Neutrophil (primary cell): ENCODE results near the gene PLEKHF1.

Experiments used
- H3K27ac ChIP-seq: fragments of 200-600 bp; sonication (generic); 2 replicates; pipeline ENCODE4 v1.5.1; 2016; ENCODE audit warnings: mild to moderate bottlenecking, moderate library complexity
- H3K27me3 ChIP-seq: fragments of 200-600 bp; sonication (generic); 2 replicates; pipeline ENCODE4 v1.6.0; 2016; ENCODE audit warnings: mild to moderate bottlenecking
- H3K36me3 ChIP-seq: fragments of 200-600 bp; sonication (generic); 2 replicates; pipeline ENCODE4 v1.5.1; 2017
- H3K4me1 ChIP-seq, 2 experiments: fragments of 200-600 bp in 1 of 2; sonication (generic) in 1 of 2; 1 replicate in 1 of 2; 2 replicates in 1 of 2; pipeline versions ENCODE4 v1.5.1 to v1.6.1; 2013 to 2016; ENCODE audit warnings: low read depth in 1 of 2, low read length in 1 of 2, mild to moderate bottlenecking in 1 of 2, moderate library complexity in 1 of 2; ENCODE audit not compliant: control insufficient read depth in 1 of 2, insufficient read depth in 1 of 2
- H3K4me3 ChIP-seq, 2 experiments: fragments of 200-600 bp in 1 of 2; sonication (generic) in 1 of 2; 1 replicate in 1 of 2; 2 replicates in 1 of 2; pipeline ENCODE4 v1.5.1; 2013 to 2016; ENCODE audit warnings: low read depth in 1 of 2, low read length in 1 of 2, mild to moderate bottlenecking in 1 of 2, moderate library complexity in 1 of 2
- H3K9me3 ChIP-seq: fragments of 200-600 bp; sonication (generic); 2 replicates; pipeline ENCODE4 v1.5.1; 2016
- CTCF ChIP-seq: fragments of 200-600 bp; sonication (generic); IDR thresholded peaks from 2 replicates; pipeline ENCODE4 v1.5.1; 2016; ENCODE audit warnings: antibody characterized with exemption

The PLEKHF1 gene

GRCh38 chr19:29680937-29681336 lies 15.7 kb downstream of the PLEKHF1 start:
- no peak for TF ChIP-seq CTCF
- Histone ChIP-seq H3K27me3 (no peaks in the 10 kb centered on the region), H3K4me1 (peaks cover 18 to 21% of the 10 kb centered on the region in 2 experiments), H3K36me3 (no peaks in the 10 kb centered on the region), H3K9me3 (no peaks in the 10 kb centered on the region), H3K4me3 (peak overlapping the region; percentile 28 to 32), H3K27ac (peak overlapping the region; percentile 72)

- peaks cover 18 to 21% of the 10 kb centered on the region in 2 experiments for H3K4me1 ChIP-seq
- H3K36me3 ChIP-seq, result no peaks in the 10 kb centered on the region
- no peak overlapping the region for H3K4me3 ChIP-seq
- no peak for TF ChIP-seq CTCF
- H3K27me3 ChIP-seq, result no peaks in the 10 kb centered on the region
- H3K9me3 ChIP-seq, result no peaks in the 10 kb centered on the region
- H3K27ac ChIP-seq, result no peak overlapping the region
Observed at GRCh38 chr19:29681422-29682235, 16.4 kb downstream of the PLEKHF1 start.

- Histone ChIP-seq H3K9me3 (no peaks in the 10 kb centered on the region), H3K4me1 (peaks cover 18 to 21% of the 10 kb centered on the region in 2 experiments), H3K27me3 (no peaks in the 10 kb centered on the region), H3K27ac (no peak overlapping the region), H3K4me3 (no peak overlapping the region), H3K36me3 (no peaks in the 10 kb centered on the region)
- TF ChIP-seq CTCF, result no peak
Observed at GRCh38 chr19:29682236-29682895, 17.1 kb downstream of the PLEKHF1 start.

- Histone ChIP-seq H3K27me3 (no peaks in the 10 kb centered on the region), H3K27ac (no peak overlapping the region), H3K4me1 (peaks cover 18 to 21% of the 10 kb centered on the region in 2 experiments), H3K4me3 (no peak overlapping the region), H3K36me3 (no peaks in the 10 kb centered on the region), H3K9me3 (no peaks in the 10 kb centered on the region)
- no peak for TF ChIP-seq CTCF
Observed at GRCh38 chr19:29683009-29683408, 17.7 kb downstream of the PLEKHF1 start.

GRCh38 chr19:29685326-29685725 lies 20.1 kb downstream of the PLEKHF1 start:
- no peaks in the 10 kb centered on the region for H3K27me3 ChIP-seq
- no peaks in the 10 kb centered on the region for H3K9me3 ChIP-seq
- peaks cover 12% of the 10 kb centered on the region in 2 experiments for H3K4me1 ChIP-seq
- H3K4me3 ChIP-seq, result no peak overlapping the region
- no peaks in the 10 kb centered on the region for H3K36me3 ChIP-seq
- no peak overlapping the region for H3K27ac ChIP-seq
- TF ChIP-seq CTCF, result no peak
